DOHH2 (cell line): ENCODE data around the gene CYS1.

ENCODE experiments used
- H3F3A ChIP-seq: fragments of 200-600 bp; sonication (generic), shearing (Covaris generic); 2 replicates; pipeline ENCODE4 v1.6.0; 2016; ENCODE audit warnings: antibody characterized with exemption, mild to moderate bottlenecking; ENCODE audit not compliant: control insufficient read depth, insufficient read depth
- H3K27ac ChIP-seq: fragments of 200-600 bp; sonication (generic); 2 replicates; pipeline ENCODE4 v1.5.1; 2014; ENCODE audit warnings: low read depth, mild to moderate bottlenecking, low read length, moderate library complexity
- H3K27me3 ChIP-seq: fragments of 200-600 bp; sonication (generic); 2 replicates; pipeline ENCODE4 v1.6.1; 2014; ENCODE audit warnings: mild to moderate bottlenecking, low read length, mixed read lengths; ENCODE audit not compliant: control insufficient read depth
- H3K36me3 ChIP-seq: fragments of 200-600 bp; sonication (generic); 2 replicates; pipeline ENCODE4 v1.6.1; 2014; ENCODE audit warnings: mild to moderate bottlenecking, low read length, moderate library complexity, mixed read lengths; ENCODE audit not compliant: control insufficient read depth
- H3K4me1 ChIP-seq: fragments of 200-600 bp; sonication (generic); 2 replicates; pipeline ENCODE4 v1.6.1; 2014; ENCODE audit warnings: mild to moderate bottlenecking, low read length, mixed read lengths; ENCODE audit not compliant: control insufficient read depth
- H3K4me2 ChIP-seq: fragments of 200-600 bp; sonication (generic); 2 replicates; pipeline ENCODE4 v1.6.0; 2014; ENCODE audit warnings: mild to moderate bottlenecking, low read length, moderate library complexity
- H3K4me3 ChIP-seq: fragments of 200-600 bp; sonication (generic); 2 replicates; pipeline ENCODE4 v1.5.1; 2014; ENCODE audit warnings: mild to moderate bottlenecking, low read length, mixed read lengths
- H3K79me2 ChIP-seq: fragments of 200-600 bp; sonication (generic); 2 replicates; pipeline ENCODE4 v1.6.1; 2014; ENCODE audit warnings: mild to moderate bottlenecking, low read length, mixed read lengths; ENCODE audit not compliant: control insufficient read depth
- H3K9me2 ChIP-seq: fragments of 200-600 bp; sonication (generic); replicated peaks from 2 replicates; pipeline ENCODE4 v1.6.1; 2014; ENCODE audit warnings: mild to moderate bottlenecking, low read length, mixed read lengths; ENCODE audit not compliant: control insufficient read depth
- H3K9me3 ChIP-seq: fragments of 200-600 bp; sonication (generic); 2 replicates; pipeline ENCODE4 v1.6.1; 2014; ENCODE audit warnings: antibody characterized with exemption, low read length, mixed read lengths; ENCODE audit not compliant: control insufficient read depth, insufficient read depth
- H4K20me1 ChIP-seq: fragments of 200-600 bp; sonication (generic); 2 replicates; pipeline ENCODE4 v1.6.0; 2014; ENCODE audit warnings: low read depth, mild to moderate bottlenecking, antibody characterized with exemption, low read length, moderate library complexity; ENCODE audit not compliant: control insufficient read depth, insufficient read depth
- CTCF ChIP-seq: fragments of 200-600 bp; sonication (generic); IDR thresholded peaks from one replicate; pipeline ENCODE4 v1.5.1; 2014; ENCODE audit warnings: antibody characterized with exemption, mild to moderate bottlenecking, low read depth, low read length; ENCODE audit not compliant: poor library complexity, severe bottlenecking
- EZH2phosphoT487 ChIP-seq: fragments of 200-600 bp; sonication (generic); IDR thresholded peaks from 2 replicates; pipeline ENCODE4 v1.6.1; 2017; ENCODE audit warnings: borderline replicate concordance, mild to moderate bottlenecking, antibody characterized with exemption, low read length, moderate library complexity, mixed read lengths

Gene CYS1

GRCh38 chr2:10085668-10086059 lies 5.5 kb upstream of the CYS1 start:
- H3K4me1 ChIP-seq: peaks cover 93% of the 10 kb centered on the region
- no peaks in the 10 kb centered on the region for H4K20me1 ChIP-seq
- H3K27ac ChIP-seq: peak overlapping the region; percentile 29
- TF ChIP-seq EZH2phosphoT487 (no peak), CTCF (no peak)
- no peaks in the 10 kb centered on the region for H3K9me2 ChIP-seq
- H3F3A ChIP-seq: peaks cover 46% of the 10 kb centered on the region
- H3K36me3 ChIP-seq: no peaks in the 10 kb centered on the region
- H3K4me2 ChIP-seq: no peak overlapping the region
- H3K4me3 ChIP-seq: no peak overlapping the region
- H3K27me3 ChIP-seq: no peaks in the 10 kb centered on the region
- no peaks in the 10 kb centered on the region for H3K9me3 ChIP-seq
- no peaks in the 10 kb centered on the region for H3K79me2 ChIP-seq

GRCh38 chr2:10085043-10085667 lies 4.9 kb upstream of the CYS1 start:
- Histone ChIP-seq H3K9me2 (no peaks in the 10 kb centered on the region), H3K4me2 (no peak overlapping the region), H3K4me1 (peaks cover 92% of the 10 kb centered on the region), H3K9me3 (no peaks in the 10 kb centered on the region), H3F3A (peaks cover 41% of the 10 kb centered on the region), H3K4me3 (no peak overlapping the region), H3K36me3 (no peaks in the 10 kb centered on the region), H3K27me3 (no peaks in the 10 kb centered on the region), H4K20me1 (no peaks in the 10 kb centered on the region), H3K79me2 (no peaks in the 10 kb centered on the region), H3K27ac (peak overlapping the region; percentile 29)
- no peak for TF ChIP-seq EZH2phosphoT487
- no peak for TF ChIP-seq CTCF

- Histone ChIP-seq H3K27me3 (peaks cover 2% of the 10 kb centered on the region), H3K27ac (peak overlapping the region; percentile 97), H3K4me2 (peak overlapping the region; percentile 90), H3K4me3 (peak overlapping the region; percentile 65), H3K79me2 (no peaks in the 10 kb centered on the region), H3K4me1 (peaks cover 87% of the 10 kb centered on the region), H3K9me2 (no peaks in the 10 kb centered on the region), H3F3A (peaks cover 33% of the 10 kb centered on the region), H4K20me1 (no peaks in the 10 kb centered on the region), H3K36me3 (no peaks in the 10 kb centered on the region), H3K9me3 (no peaks in the 10 kb centered on the region)
- TF ChIP-seq EZH2phosphoT487: no peak
- TF ChIP-seq CTCF: no peak
Observed at GRCh38 chr2:10084223-10084865, 4.1 kb upstream of the CYS1 start.
